ENCODE measurements around the gene HES3. TPM values are rescaled to one million over a fixed set of nuclear protein-coding genes. Genes with fewer than 3 reads are reported as not detected.
"Not testable (repeated sequence)": the region's sequence is repeated elsewhere in the genome, so short reads cannot be mapped to it uniquely, and the experiment has no call there.

The HES3 gene
- total and polyA plus RNA-seq, 2 donors, result 0.99 TPM; not detected in 1

DNA sequence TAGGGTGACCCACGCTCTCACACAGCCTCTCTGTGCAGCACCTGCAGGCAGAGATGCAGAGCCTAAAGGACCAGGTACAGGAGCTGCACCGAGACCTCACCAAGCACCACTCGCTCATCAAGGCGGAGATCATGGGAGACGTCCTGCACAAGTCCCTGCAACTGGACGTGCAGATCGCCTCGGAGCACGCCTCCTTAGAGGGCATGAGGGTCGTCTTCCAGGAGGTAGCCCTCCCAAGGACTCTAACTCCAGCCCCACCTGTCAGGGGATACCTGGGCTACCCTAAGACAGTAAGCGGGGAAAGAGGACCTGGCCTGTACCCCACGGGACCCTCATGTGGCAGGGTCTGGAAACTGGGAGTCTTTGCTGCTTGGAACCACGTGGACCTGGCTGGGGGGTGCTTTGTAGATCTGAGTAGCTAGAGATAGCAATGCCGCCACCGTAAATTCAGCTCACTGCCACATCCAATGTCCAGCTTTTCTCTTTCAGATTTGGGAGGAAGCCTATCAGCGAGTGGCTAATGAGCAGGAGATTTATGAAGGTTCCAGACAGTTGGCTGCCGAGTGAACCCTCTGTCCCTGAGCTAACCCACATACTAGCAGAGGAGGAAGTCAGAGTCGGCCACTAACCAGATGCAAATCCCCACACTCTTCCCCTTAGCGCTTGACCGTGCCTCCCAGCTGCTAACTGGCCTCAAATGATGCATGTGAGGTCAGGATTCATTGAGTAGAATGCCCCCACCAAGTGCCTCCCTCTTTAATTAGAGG, 31.6 kb upstream of the HES3 start:
- H3K27me3 ChIP-seq (ENCODE audit: control insufficient read depth in 2 of 2, insufficient read depth in 1 of 2, low read length in 1 of 2), result peaks cover 42 to 63% of the 10 kb centered on the region in 2 donors
- 56% methylated on average over 20 of the region's 20 CpGs for WGBS

DNA sequence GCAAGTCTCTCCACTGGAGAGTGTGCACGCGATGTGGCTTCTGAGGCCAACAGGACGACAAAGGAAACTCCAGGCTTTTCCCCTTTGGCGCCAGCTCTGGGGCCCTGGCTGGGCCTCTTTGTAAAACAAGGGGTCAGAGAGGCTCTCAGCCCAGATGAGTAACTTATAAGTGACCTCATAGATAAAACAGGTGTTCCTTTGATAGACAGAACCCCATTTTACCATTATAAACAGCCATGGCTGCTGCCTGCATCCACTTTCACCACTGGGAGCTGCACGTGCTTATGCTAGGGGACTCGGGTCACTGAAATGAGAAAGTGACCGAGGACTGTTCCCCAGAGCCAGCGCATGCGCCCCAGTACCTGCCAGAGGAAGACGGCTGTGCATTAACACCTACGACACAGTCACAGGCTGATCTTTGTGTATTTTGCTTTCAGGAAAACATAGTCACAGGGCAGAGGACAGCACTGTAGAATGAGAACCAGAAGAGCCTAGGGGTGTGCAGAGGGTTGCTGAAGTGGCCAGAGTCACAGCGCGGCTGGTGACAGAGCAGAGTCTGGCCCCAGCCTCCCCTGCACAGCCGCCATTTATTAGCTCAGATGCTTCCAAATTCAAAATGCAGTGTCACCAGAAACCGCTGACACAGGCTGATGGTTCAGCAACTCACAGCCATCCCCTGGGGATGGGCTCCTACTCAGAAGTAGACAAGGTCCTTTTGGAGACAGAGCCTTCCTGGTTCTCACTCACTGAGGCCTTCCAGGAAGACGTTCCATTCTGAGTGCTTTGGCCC, 25.4 kb upstream of the HES3 start:
- 93% methylated on average over 16 of the region's 16 CpGs for WGBS

More for the DNA sequence above, 31.6 kb upstream of the HES3 start:
- peaks cover 2 to 5% of the 10 kb centered on the region in 2 donors for H3K4me1 ChIP-seq (ENCODE audit: control insufficient read depth in 2 of 2, insufficient read depth in 2 of 2, low read length in 2 of 2)
- H3K27ac ChIP-seq (ENCODE audit: low read depth in 1 of 2, low read length in 1 of 2), result no peak overlapping the region
- no peaks in the 10 kb centered on the region for H3K36me3 ChIP-seq (ENCODE audit: control insufficient read depth in 2 of 2, insufficient read depth in 2 of 2, low read length in 1 of 2)
- DNase-seq (ENCODE audit: low read depth in 6 of 9, low spot score in 9 of 9), result no peak
- H3K4me3 ChIP-seq (ENCODE audit: low read length in 2 of 2), result no peak overlapping the region
- no peaks in the 10 kb centered on the region for H3K9me3 ChIP-seq (ENCODE audit: control insufficient read depth in 2 of 2, insufficient read depth in 1 of 2, low read length in 1 of 2)

DNA sequence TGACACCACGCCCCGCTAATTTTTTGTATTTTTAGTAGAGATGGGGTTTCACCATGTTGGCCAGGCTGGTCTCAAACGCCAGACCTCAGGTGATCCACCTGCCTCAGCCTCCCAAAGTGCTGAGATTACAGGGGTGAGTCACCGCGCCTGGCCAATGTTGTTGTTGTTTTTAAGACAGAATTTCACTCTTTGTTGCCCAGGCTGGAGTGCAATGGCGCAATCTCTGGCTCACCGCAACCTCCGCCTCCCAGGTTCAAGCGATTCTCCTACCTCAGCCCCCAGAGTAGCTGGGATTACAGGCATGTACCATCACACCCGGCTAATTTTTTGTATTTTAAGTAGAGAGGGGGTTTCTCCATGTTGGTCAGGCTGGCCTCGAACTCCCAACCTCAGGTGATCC, 24.3 kb upstream of the HES3 start:
- peaks cover 23 to 34% of the 10 kb centered on the region in 2 donors for H3K36me3 ChIP-seq (ENCODE audit: control insufficient read depth in 2 of 2, insufficient read depth in 2 of 2, low read length in 1 of 2)
- not testable (repeated sequence) for H3K4me1 ChIP-seq (ENCODE audit: control insufficient read depth in 2 of 2, insufficient read depth in 2 of 2, low read length in 2 of 2); H3K9me3 ChIP-seq (ENCODE audit: control insufficient read depth in 2 of 2, insufficient read depth in 1 of 2, low read length in 1 of 2); H3K4me3 ChIP-seq (ENCODE audit: low read length in 2 of 2); H3K27me3 ChIP-seq (ENCODE audit: control insufficient read depth in 2 of 2, insufficient read depth in 1 of 2, low read length in 1 of 2); DNase-seq (ENCODE audit: low read depth in 6 of 9, low spot score in 9 of 9); H3K27ac ChIP-seq (ENCODE audit: low read depth in 1 of 2, low read length in 1 of 2)
- 91% methylated on average over 11 of the region's 11 CpGs for WGBS

More for the DNA sequence above, 25.4 kb upstream of the HES3 start:
- H3K36me3 ChIP-seq (ENCODE audit: control insufficient read depth in 2 of 2, insufficient read depth in 2 of 2, low read length in 1 of 2), result peaks cover 13 to 25% of the 10 kb centered on the region in 2 donors
- H3K27ac ChIP-seq (ENCODE audit: low read depth in 1 of 2, low read length in 1 of 2), result no peak overlapping the region
- no peak for DNase-seq (ENCODE audit: low read depth in 6 of 9, low spot score in 9 of 9)
- peaks cover 4 to 5% of the 10 kb centered on the region in 2 donors for H3K27me3 ChIP-seq (ENCODE audit: control insufficient read depth in 2 of 2, insufficient read depth in 1 of 2, low read length in 1 of 2)
- no peak overlapping the region for H3K4me3 ChIP-seq (ENCODE audit: low read length in 2 of 2)
- no peaks in the 10 kb centered on the region for H3K4me1 ChIP-seq (ENCODE audit: control insufficient read depth in 2 of 2, insufficient read depth in 2 of 2, low read length in 2 of 2)
- no peaks in the 10 kb centered on the region for H3K9me3 ChIP-seq (ENCODE audit: control insufficient read depth in 2 of 2, insufficient read depth in 1 of 2, low read length in 1 of 2)

DNA sequence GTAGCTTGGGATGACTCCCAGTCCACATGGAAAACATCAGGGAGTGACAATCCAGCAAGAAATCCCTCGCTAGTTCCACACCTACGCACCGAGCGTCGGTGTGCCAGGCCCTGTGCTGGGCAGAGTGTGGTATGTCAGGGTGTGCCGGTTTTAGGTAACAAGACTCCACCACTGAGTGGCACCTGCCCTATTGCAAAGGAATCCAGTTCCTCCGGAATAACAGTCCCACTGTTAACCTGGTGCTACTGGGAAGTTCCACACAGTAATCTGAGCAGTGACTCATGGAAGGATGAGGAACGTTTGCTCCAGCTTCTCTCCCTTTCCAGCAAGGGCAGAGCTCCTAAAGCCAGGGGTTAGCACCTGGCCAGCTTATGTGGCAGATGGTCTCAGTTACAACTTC, 23.7 kb upstream of the HES3 start:
- H3K27ac ChIP-seq (ENCODE audit: low read depth in 1 of 2, low read length in 1 of 2), result no peak overlapping the region
- H3K27me3 ChIP-seq (ENCODE audit: control insufficient read depth in 2 of 2, insufficient read depth in 1 of 2, low read length in 1 of 2), result peaks cover 0 to 2% of the 10 kb centered on the region in 2 donors
- no peak overlapping the region for H3K4me3 ChIP-seq (ENCODE audit: low read length in 2 of 2)
- 93% methylated on average over 8 of the region's 8 CpGs for WGBS
- peaks cover 29 to 40% of the 10 kb centered on the region in 2 donors for H3K36me3 ChIP-seq (ENCODE audit: control insufficient read depth in 2 of 2, insufficient read depth in 2 of 2, low read length in 1 of 2)
- no peaks in the 10 kb centered on the region for H3K4me1 ChIP-seq (ENCODE audit: control insufficient read depth in 2 of 2, insufficient read depth in 2 of 2, low read length in 2 of 2)
- DNase-seq (ENCODE audit: low read depth in 6 of 9, low spot score in 9 of 9), result no peak
- H3K9me3 ChIP-seq (ENCODE audit: control insufficient read depth in 2 of 2, insufficient read depth in 1 of 2, low read length in 1 of 2), result no peaks in the 10 kb centered on the region

DNA sequence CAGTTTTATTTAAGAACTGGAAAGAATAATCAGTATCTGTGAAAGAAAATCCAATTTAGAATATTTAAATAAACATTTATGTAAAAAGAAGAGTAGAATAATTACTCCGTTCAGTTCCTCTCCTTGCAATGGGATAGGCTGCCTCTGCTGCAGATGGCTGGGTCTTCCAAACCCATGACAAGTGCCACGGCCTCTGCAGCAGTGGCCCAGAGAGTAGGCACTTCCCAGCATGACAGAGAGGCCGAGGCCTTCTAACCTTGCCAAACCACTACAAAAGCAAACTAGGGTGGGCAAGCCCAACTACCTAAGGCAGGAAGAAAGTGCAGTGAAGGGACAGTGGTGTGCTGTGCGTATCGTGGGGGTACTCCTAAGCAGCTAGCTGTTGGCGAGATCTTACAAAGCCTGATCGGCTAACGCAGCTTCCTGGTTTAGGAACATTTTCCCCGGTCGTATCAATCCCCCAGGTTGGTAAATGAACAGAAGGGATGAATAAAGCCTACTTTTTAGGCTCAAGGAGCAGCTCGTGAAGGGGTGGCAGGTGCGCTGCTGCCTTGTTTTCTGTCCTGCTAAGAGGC, 22.7 kb upstream of the HES3 start:
- H3K36me3 ChIP-seq (ENCODE audit: control insufficient read depth in 2 of 2, insufficient read depth in 2 of 2, low read length in 1 of 2), result peaks cover 36 to 49% of the 10 kb centered on the region in 2 donors
- 98% methylated on average over 12 of the region's 12 CpGs for WGBS
- H3K27me3 ChIP-seq (ENCODE audit: control insufficient read depth in 2 of 2, insufficient read depth in 1 of 2, low read length in 1 of 2), result peaks cover 0 to 2% of the 10 kb centered on the region in 2 donors
- H3K9me3 ChIP-seq (ENCODE audit: control insufficient read depth in 2 of 2, insufficient read depth in 1 of 2, low read length in 1 of 2), result no peaks in the 10 kb centered on the region
- no peak for DNase-seq (ENCODE audit: low read depth in 6 of 9, low spot score in 9 of 9)
- no peak overlapping the region for H3K27ac ChIP-seq (ENCODE audit: low read depth in 1 of 2, low read length in 1 of 2)
- no peaks in the 10 kb centered on the region for H3K4me1 ChIP-seq (ENCODE audit: control insufficient read depth in 2 of 2, insufficient read depth in 2 of 2, low read length in 2 of 2)
- no peak overlapping the region for H3K4me3 ChIP-seq (ENCODE audit: low read length in 2 of 2)

DNA sequence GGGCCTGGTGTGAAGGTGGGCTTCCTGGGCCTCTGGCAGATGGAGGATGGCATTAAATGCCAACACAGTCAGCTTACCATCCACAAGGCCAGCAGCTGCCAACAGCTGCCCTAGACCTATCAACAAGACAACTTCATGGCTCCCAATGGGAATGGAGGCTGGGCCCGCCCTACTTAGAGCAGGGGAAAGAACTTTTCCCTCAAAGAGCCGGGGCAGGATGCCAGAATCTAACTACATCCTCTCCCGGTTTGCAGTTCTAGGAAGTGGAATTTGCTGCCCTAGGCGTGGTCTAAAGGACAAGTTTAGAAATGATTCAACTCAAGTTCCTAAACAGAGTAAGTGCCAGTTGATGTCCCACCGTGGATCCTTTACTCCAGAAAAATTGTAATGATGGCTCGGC, 21.3 kb upstream of the HES3 start:
- 97% methylated on average over 6 of the region's 6 CpGs for WGBS
- Histone ChIP-seq H3K36me3 (ENCODE audit: control insufficient read depth in 2 of 2, insufficient read depth in 2 of 2, low read length in 1 of 2) (peaks cover 47 to 60% of the 10 kb centered on the region in 2 donors), H3K9me3 (ENCODE audit: control insufficient read depth in 2 of 2, insufficient read depth in 1 of 2, low read length in 1 of 2) (no peaks in the 10 kb centered on the region), H3K27me3 (ENCODE audit: control insufficient read depth in 2 of 2, insufficient read depth in 1 of 2, low read length in 1 of 2) (peaks cover 0 to 2% of the 10 kb centered on the region in 2 donors), H3K27ac (ENCODE audit: low read depth in 1 of 2, low read length in 1 of 2) (no peak overlapping the region), H3K4me1 (ENCODE audit: control insufficient read depth in 2 of 2, insufficient read depth in 2 of 2, low read length in 2 of 2) (no peaks in the 10 kb centered on the region), H3K4me3 (ENCODE audit: low read length in 2 of 2) (no peak overlapping the region)
- no peak for DNase-seq (ENCODE audit: low read depth in 6 of 9, low spot score in 9 of 9)

DNA sequence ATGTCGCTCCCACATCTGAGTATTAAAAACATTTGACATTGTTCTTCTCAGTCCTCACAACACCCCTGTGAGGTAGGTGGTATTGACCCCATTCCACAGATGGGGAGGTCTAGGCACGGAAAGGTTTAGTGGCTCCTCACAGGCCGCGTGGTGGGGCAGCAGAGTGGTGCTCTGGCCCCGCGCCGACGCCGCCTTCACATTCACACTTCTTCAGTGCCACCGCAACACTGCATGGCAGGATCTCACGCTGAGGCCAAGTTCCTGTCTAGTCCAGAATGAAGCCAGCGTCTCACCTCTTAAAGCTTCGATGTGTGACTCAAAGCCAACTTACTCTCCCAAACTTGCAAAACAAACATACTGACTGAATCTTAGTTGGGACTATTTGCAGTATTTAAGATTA, 20.4 kb upstream of the HES3 start:
- WGBS, result 98% methylated on average over 13 of the region's 13 CpGs
- H3K36me3 ChIP-seq (ENCODE audit: control insufficient read depth in 2 of 2, insufficient read depth in 2 of 2, low read length in 1 of 2), result peaks cover 52 to 65% of the 10 kb centered on the region in 2 donors

DNA sequence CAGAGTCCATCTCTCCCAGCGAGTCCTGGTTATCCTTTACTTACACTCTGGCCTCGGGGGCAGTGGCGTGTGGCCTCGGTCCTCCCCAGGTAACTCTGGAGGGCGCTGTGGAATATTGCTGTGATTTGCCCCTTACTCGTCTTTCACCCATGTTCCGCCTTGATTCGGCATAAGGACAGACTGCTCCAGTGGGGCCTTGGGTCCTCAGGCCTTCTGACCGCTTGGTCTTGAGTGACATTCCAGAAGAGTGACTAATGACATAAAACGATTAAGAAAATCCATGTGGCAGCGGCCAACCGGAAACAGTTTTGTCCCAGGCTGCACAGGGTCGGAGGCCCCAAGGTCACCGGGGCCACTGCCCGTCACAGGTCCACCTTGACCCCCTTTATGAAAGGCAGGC, 19.3 kb upstream of the HES3 start:
- Histone ChIP-seq H3K27me3 (ENCODE audit: control insufficient read depth in 2 of 2, insufficient read depth in 1 of 2, low read length in 1 of 2) (no peaks in the 10 kb centered on the region), H3K27ac (ENCODE audit: low read depth in 1 of 2, low read length in 1 of 2) (no peak overlapping the region), H3K36me3 (ENCODE audit: control insufficient read depth in 2 of 2, insufficient read depth in 2 of 2, low read length in 1 of 2) (peaks cover 55 to 74% of the 10 kb centered on the region in 2 donors), H3K9me3 (ENCODE audit: control insufficient read depth in 2 of 2, insufficient read depth in 1 of 2, low read length in 1 of 2) (no peaks in the 10 kb centered on the region), H3K4me3 (ENCODE audit: low read length in 2 of 2) (no peak overlapping the region), H3K4me1 (ENCODE audit: control insufficient read depth in 2 of 2, insufficient read depth in 2 of 2, low read length in 2 of 2) (no peaks in the 10 kb centered on the region)
- DNase-seq (ENCODE audit: low read depth in 6 of 9, low spot score in 9 of 9), result no peak
- 97% methylated on average over 15 of the region's 15 CpGs for WGBS

More for the DNA sequence above, 20.4 kb upstream of the HES3 start:
- no peak for DNase-seq (ENCODE audit: low read depth in 6 of 9, low spot score in 9 of 9)
- Histone ChIP-seq H3K4me1 (ENCODE audit: control insufficient read depth in 2 of 2, insufficient read depth in 2 of 2, low read length in 2 of 2) (no peaks in the 10 kb centered on the region), H3K9me3 (ENCODE audit: control insufficient read depth in 2 of 2, insufficient read depth in 1 of 2, low read length in 1 of 2) (no peaks in the 10 kb centered on the region), H3K27me3 (ENCODE audit: control insufficient read depth in 2 of 2, insufficient read depth in 1 of 2, low read length in 1 of 2) (no peaks in the 10 kb centered on the region), H3K27ac (ENCODE audit: low read depth in 1 of 2, low read length in 1 of 2) (no peak overlapping the region), H3K4me3 (ENCODE audit: low read length in 2 of 2) (no peak overlapping the region)

DNA sequence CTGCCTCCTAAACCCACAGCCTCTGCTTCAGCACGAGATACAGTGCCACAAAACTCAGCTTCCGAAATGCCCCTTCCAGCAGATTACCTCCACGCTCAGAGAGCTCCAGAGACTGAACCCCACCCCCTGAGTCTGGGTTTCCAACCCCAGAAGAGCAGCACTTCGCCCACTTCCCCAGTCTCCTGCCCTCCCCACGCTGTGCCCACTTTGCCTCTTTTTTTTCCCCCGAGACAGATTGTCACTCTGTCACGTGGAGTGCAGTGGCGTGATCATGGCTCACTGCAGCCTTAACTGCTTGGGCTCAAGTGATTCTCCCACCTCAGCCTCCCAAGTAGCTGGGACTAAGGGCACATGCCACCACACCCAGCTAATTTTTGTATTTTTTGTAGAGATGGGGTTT, 18.3 kb upstream of the HES3 start:
- DNase-seq (ENCODE audit: low read depth in 6 of 9, low spot score in 9 of 9), result no peak
- Histone ChIP-seq H3K4me1 (ENCODE audit: control insufficient read depth in 2 of 2, insufficient read depth in 2 of 2, low read length in 2 of 2) (no peaks in the 10 kb centered on the region), H3K36me3 (ENCODE audit: control insufficient read depth in 2 of 2, insufficient read depth in 2 of 2, low read length in 1 of 2) (peaks cover 61 to 73% of the 10 kb centered on the region in 2 donors), H3K9me3 (ENCODE audit: control insufficient read depth in 2 of 2, insufficient read depth in 1 of 2, low read length in 1 of 2) (no peaks in the 10 kb centered on the region), H3K27me3 (ENCODE audit: control insufficient read depth in 2 of 2, insufficient read depth in 1 of 2, low read length in 1 of 2) (no peaks in the 10 kb centered on the region), H3K27ac (ENCODE audit: low read depth in 1 of 2, low read length in 1 of 2) (no peak overlapping the region), H3K4me3 (ENCODE audit: low read length in 2 of 2) (no peak overlapping the region)
- 97% methylated on average over 8 of the region's 8 CpGs for WGBS

All from thymus (tissue), 11 donors.